OCI-LY1 (cell line): ENCODE results near the gene CYSRT1.

ENCODE experiments used
- H2AFZ ChIP-seq: fragments of 200-600 bp; sonication (generic), shearing (Covaris generic); 2 replicates; pipeline ENCODE4 v1.6.0; 2014; ENCODE audit warnings: antibody characterized with exemption, mild to moderate bottlenecking, low read length
- H3F3A ChIP-seq: fragments of 200-600 bp; sonication (generic), shearing (Covaris generic); 2 replicates; pipeline ENCODE4 v1.6.0; 2014; ENCODE audit warnings: mild to moderate bottlenecking, antibody characterized with exemption, low read length, moderate library complexity; ENCODE audit not compliant: insufficient read depth
- H3K27ac ChIP-seq: fragments of 200-600 bp; sonication (generic); 2 replicates; pipeline ENCODE4 v1.5.1; 2014; ENCODE audit warnings: low read length, mixed run types, mild to moderate bottlenecking, low read depth; ENCODE audit not compliant: poor library complexity, severe bottlenecking
- H3K27me3 ChIP-seq: fragments of 200-600 bp; sonication (generic); 2 replicates; pipeline ENCODE4 v1.6.0; 2014; ENCODE audit warnings: antibody characterized with exemption, mild to moderate bottlenecking, low read length, moderate library complexity; ENCODE audit not compliant: insufficient read depth
- H3K36me3 ChIP-seq: fragments of 200-600 bp; sonication (generic); 2 replicates; pipeline ENCODE4 v1.6.1; 2014; ENCODE audit warnings: mild to moderate bottlenecking, antibody characterized with exemption, low read length, moderate library complexity, mixed read lengths; ENCODE audit not compliant: insufficient read depth
- H3K4me1 ChIP-seq: fragments of 200-600 bp; sonication (generic); 2 replicates; pipeline ENCODE4 v1.5.1; 2014; ENCODE audit warnings: mild to moderate bottlenecking, low read length, moderate library complexity; ENCODE audit not compliant: insufficient read depth, severe bottlenecking
- H3K4me2 ChIP-seq: fragments of 200-600 bp; sonication (generic), shearing (Covaris generic); 2 replicates; pipeline ENCODE4 v1.6.1; 2014; ENCODE audit warnings: low read length
- H3K4me3 ChIP-seq: fragments of 200-600 bp; sonication (generic); 2 replicates; pipeline ENCODE4 v1.5.1; 2014; ENCODE audit warnings: low read length, low read depth, mild to moderate bottlenecking, mixed read lengths; ENCODE audit not compliant: poor library complexity, severe bottlenecking
- H3K79me2 ChIP-seq: fragments of 200-600 bp; shearing (Covaris generic); 2 replicates; pipeline ENCODE4 v1.6.1; 2016; ENCODE audit warnings: mixed run types, low read length, mixed read lengths; ENCODE audit not compliant: insufficient read depth
- H3K9ac ChIP-seq: fragments of 200-600 bp; sonication (generic), shearing (Covaris generic); 2 replicates; pipeline ENCODE4 v1.6.1; 2014; ENCODE audit warnings: mild to moderate bottlenecking, low read length, mixed read lengths
- H3K9me2 ChIP-seq: fragments of 200-600 bp; sonication (generic), shearing (Covaris generic); 2 replicates; pipeline ENCODE4 v1.6.1; 2014; ENCODE audit warnings: low read depth, mild to moderate bottlenecking, low read length, mixed read lengths
- H3K9me3 ChIP-seq: fragments of 200-600 bp; shearing (Covaris generic); 2 replicates; pipeline ENCODE4 v1.6.1; 2014; ENCODE audit warnings: low read length, mixed read lengths
- H4K20me1 ChIP-seq: fragments of 200-600 bp; sonication (generic), shearing (Covaris generic); 2 replicates; pipeline ENCODE4 v1.6.0; 2016; ENCODE audit warnings: mild to moderate bottlenecking, low read length; ENCODE audit not compliant: insufficient read depth
- EZH2 ChIP-seq: fragments of 200-600 bp; sonication (generic), shearing (Covaris generic); IDR thresholded peaks from 2 replicates; pipeline ENCODE4 v1.8.0; 2017; ENCODE audit warnings: borderline replicate concordance, mixed run types, mild to moderate bottlenecking, antibody characterized with exemption, low read length, moderate library complexity, mixed read lengths
- TF ChIP-seq, protein P1 (sequence below): fragments of 200-600 bp; sonication (generic), shearing (Covaris generic); IDR thresholded peaks from 2 replicates; pipeline ENCODE4 v1.5.1; 2017; ENCODE audit warnings: mild to moderate bottlenecking, antibody characterized with exemption, low read length, moderate library complexity, mixed read lengths

Gene CYSRT1

DNA sequence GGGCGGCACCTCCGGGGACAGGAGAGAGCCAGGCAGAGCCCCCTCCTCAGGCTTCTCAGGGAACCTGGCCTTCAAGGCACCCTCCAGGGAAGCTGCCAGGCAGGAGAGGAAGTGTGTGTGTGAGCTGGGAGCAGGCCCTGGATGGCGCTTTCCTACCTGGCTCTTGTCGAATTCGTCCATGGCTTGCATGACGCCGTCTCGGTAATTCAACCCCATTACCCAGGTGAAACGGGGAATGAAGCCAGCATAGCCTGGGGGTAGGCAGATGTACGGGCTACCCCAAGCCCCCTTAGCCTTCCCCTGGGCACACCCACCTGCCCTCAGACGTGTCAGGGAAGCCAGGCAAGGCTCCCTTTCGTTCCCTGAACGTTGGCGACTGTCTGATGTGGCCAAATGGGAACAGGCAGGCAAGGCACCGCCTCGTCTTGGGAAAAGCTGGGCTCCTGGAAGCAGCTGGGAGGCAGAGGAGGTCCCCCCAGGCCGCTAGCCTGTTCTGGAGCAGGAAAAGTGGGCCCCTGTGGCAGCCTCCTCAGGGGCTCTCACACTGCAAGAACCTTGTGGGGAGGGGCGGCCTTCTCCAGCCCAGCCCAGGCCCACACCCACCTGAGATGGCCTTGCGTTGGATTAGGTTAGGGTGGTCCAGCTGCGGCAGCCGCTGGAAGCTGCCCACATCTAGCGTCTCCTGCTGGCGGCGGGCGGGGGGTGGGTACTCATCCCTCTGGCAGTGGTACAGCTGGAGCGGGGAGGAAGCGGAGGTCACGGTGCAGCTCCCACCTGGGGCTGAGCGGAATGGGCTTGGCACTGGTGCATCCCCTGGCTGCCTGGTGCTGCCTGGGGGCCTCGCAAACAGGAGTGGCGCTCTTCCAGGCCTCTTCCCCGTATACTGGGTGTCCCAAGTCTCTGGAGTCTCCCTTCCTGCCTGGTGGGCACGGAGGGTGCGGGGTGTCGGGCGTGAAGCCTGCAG is 19.8 kb downstream of the CYSRT1 start:
- Histone ChIP-seq H3K4me3 (no peak overlapping the region), H3K36me3 (peaks cover 28% of the 10 kb centered on the region), H3K9me2 (no peaks in the 10 kb centered on the region), H3K79me2 (peaks cover 6% of the 10 kb centered on the region; the same call in 1 of the 2 replicates), H3K9ac (no peak overlapping the region), H3K9me3 (no peaks in the 10 kb centered on the region), H3K27me3 (0 out of 2 replicates have a peak, but pooled peaks cover 6% of the 10 kb centered on the region), H3K27ac (no peak overlapping the region), H3F3A (no peaks in the 10 kb centered on the region), H3K4me2 (no peak overlapping the region), H3K4me1 (peaks cover 20% of the 10 kb centered on the region), H4K20me1 (no peaks in the 10 kb centered on the region), H2AFZ (no peak overlapping the region)
- no peak for TF ChIP-seq EZH2
- TF ChIP-seq, protein P1, sequence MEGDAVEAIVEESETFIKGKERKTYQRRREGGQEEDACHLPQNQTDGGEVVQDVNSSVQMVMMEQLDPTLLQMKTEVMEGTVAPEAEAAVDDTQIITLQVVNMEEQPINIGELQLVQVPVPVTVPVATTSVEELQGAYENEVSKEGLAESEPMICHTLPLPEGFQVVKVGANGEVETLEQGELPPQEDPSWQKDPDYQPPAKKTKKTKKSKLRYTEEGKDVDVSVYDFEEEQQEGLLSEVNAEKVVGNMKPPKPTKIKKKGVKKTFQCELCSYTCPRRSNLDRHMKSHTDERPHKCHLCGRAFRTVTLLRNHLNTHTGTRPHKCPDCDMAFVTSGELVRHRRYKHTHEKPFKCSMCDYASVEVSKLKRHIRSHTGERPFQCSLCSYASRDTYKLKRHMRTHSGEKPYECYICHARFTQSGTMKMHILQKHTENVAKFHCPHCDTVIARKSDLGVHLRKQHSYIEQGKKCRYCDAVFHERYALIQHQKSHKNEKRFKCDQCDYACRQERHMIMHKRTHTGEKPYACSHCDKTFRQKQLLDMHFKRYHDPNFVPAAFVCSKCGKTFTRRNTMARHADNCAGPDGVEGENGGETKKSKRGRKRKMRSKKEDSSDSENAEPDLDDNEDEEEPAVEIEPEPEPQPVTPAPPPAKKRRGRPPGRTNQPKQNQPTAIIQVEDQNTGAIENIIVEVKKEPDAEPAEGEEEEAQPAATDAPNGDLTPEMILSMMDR = no peak

DNA sequence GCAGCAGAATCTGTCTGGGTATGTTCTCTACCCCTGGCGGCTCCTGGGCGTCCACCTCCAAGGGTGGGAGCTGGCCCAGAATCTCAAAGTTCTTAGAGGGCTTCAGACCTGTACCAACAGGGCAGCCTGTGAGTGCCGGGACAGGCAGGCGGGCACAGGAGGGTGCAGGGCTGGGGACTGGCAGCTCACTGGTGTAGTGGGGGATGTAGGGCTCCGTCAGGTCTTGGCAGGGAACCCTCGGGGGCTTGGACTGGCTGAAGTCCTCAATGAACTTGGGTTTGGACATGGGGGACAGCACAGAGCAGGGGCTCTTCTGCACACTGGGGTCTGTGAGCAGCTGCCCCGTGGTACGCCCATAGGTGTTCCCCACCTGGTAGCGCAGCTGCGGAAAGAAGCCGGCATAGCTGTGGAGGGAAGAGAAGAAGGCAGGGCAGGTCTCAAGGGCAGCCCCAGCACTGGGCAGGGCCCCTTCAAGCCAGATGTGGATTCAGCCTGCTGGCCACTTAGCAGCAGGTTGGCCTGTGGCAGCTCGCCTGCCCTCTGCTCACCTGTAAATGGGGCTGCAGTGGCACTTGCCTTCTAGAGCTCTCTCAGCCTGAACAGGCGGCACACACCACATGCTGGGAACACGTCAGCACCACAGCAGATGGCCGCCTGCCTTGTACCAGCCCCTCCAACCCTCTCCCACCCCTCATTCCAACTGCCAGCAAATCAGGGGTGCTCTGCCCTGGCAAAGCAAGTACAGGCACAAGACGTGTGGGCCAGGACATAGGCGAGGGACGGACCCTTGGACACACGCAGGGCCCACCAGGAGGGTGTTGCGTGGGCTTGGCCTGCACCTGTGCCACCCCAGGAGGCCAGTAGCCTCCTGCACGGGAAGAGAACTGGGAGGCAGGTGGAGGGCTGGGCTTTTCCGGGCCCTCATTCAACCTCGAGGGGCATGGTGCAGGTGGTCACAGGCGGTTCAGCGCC is 20.8 kb downstream of the CYSRT1 start:
- Histone ChIP-seq H3K4me3 (no peak overlapping the region), H3K9me3 (no peaks in the 10 kb centered on the region), H3K4me1 (peaks cover 19% of the 10 kb centered on the region), H2AFZ (no peak overlapping the region), H3K9ac (no peak overlapping the region), H4K20me1 (no peaks in the 10 kb centered on the region), H3K79me2 (peaks cover 6% of the 10 kb centered on the region; the same call in 1 of the 2 replicates), H3K27ac (no peak overlapping the region), H3K4me2 (no peak overlapping the region), H3K27me3 (0 out of 2 replicates have a peak, but pooled peaks cover 6% of the 10 kb centered on the region), H3K36me3 (peaks cover 28% of the 10 kb centered on the region), H3F3A (no peaks in the 10 kb centered on the region), H3K9me2 (no peaks in the 10 kb centered on the region)
- no peak for TF ChIP-seq EZH2
- TF ChIP-seq, protein P1 = no peak

DNA sequence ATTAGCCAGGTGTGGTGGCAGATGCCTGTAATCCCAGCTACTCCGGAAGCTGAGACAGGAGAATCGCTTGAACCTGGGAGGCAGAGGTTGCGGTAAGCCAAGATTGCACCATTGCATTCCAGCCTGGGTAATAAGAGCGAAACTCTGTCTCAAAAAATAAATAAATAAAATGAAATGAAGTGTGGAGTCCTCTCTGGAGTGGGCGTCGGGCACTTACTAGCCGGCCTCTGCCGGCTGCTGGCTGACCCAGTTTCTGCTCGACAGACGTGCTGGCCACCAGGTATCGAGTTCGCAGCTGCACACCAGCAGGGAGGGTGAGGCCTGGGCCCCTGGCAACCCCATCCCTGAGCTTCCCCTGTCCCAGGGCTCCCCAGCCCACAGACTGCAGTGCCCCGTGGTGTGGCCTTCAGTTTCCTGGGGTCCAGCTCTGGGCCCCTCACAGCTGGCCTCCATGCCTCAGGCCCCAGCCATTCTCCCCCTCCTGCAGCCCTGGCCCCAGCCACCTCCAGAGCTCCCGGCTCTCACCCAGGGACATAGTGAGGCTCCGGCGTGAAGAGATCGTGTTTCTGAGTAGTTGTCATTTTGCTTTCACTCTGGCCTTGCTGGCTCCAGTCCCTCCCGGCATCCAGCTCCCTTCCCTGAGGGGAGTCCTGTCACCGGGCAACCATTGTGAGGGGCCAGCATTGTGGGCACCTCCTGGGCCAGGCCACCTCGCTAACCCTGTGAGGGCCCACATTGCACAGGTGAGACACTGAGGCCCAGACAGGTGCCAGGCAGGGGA is 22.4 kb downstream of the CYSRT1 start:
- Histone ChIP-seq H3K9me2 (no peaks in the 10 kb centered on the region), H3K4me2 (no peak overlapping the region), H3F3A (no peaks in the 10 kb centered on the region), H3K9ac (no peak overlapping the region), H3K4me3 (no peak overlapping the region), H3K79me2 (no peaks in the 10 kb centered on the region), H3K4me1 (peaks cover 19% of the 10 kb centered on the region), H2AFZ (no peak overlapping the region), H3K9me3 (no peaks in the 10 kb centered on the region), H3K27ac (no peak overlapping the region), H3K27me3 (peaks cover 6% of the 10 kb centered on the region; the same call in 1 of the 2 replicates), H4K20me1 (no peaks in the 10 kb centered on the region), H3K36me3 (peaks cover 20% of the 10 kb centered on the region)
- no peak for TF ChIP-seq EZH2
- TF ChIP-seq, protein P1 = no peak
